Measurements from ENCODE around the gene EPHA4. TPM values are rescaled to one million over a fixed set of nuclear protein-coding genes. Genes with fewer than 3 reads are reported as not detected.

The EPHA4 gene
- total RNA-seq, 2 donors from 2014 or later: 70.7 to 88.2 TPM

DNA sequence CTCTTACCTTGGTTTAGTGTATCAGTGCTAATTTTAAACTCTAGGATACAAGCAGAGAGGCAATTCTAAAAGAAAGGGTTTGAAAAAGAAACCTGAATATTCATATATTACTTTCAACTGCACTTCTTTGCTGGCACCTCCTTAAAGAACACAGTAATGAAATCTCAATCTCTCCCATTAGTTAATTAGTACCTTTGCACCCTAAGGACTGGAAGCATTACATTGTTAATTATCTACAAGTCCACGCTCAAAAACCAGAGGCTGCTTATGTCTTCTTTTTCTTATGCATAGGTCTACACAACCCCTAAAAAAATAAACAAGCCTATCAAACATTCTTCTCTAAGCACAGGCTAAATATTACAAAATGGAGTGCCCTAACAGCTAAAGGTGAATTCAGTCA, 20.2 kb downstream of the EPHA4 start:
- no peak for DNase-seq
- Mint-ChIP-seq H3K27ac (peak overlapping the region; percentile 70), H3K27me3 (no peaks in the 10 kb centered on the region), H3K4me1 (peaks cover 35% of the 10 kb centered on the region), H3K4me3 (no peak overlapping the region), H3K36me3 (ENCODE audit: low read depth) (peaks cover 3% of the 10 kb centered on the region)
- ATAC-seq: no peak
- no peaks in the 10 kb centered on the region for H3K9me3 ChIP-seq (ENCODE audit: control insufficient read depth, low read length, poor library complexity, severe bottlenecking)

DNA sequence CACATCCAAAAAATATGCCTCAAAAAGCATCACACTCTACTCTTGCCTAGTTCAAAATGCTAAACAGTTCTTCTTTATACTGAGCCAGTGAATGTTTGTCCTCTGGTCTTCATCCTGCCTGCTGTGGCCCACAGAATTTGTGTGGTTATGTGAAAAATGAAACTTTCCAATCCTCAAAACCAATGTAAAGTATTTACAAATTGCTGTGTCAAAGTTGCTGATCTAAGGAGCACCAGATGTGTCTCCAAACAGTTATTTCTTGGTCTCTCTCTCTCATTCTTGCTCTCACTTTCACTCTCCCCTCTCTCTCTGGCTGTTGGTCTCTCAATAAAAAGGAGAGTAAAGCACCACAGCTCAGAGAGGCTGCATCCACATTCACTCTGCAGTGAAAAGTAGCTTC, 23.0 kb downstream of the EPHA4 start:
- no peaks in the 10 kb centered on the region for H3K27me3 Mint-ChIP-seq

DNA sequence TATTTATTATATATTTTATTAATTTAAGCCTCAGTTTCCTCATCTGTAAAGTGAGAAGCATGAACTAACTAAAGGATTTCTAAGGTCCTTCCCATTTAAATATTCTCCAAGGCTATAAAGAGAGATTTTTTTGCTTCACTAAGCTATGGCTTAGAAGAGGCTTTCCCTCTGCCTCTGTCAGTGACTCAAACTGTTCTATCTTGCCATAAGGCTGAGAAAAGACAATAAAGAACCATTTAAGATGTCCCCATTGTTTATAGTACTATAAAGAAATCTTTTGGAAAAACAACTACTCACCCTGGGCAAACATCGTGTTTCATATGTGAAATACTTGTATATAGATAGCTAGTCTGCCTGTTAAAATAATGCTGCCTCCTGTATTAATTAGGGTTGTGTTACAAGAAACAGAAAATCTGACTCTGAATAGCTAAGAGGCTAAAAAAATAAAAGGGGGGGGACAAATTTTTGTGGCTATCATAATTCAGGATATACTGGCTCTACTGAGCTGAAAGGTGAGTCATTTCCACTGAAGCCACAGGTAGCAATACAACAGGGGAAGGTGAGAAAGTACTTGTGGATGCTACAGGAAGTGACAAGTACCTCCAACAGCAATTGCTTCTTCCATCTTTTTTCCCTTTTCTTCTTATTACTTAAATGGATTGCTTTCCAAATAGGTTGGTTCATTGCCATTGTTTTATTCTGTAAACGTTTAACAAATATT, 25.4 kb downstream of the EPHA4 start:
- Mint-ChIP-seq H3K27me3 (no peaks in the 10 kb centered on the region), H3K4me3 (no peak overlapping the region), H3K36me3 (ENCODE audit: low read depth) (peaks cover 5% of the 10 kb centered on the region), H3K27ac (no peak overlapping the region), H3K4me1 (peaks cover 17% of the 10 kb centered on the region)
- DNase-seq: no peak
- no peak for ATAC-seq
- H3K9me3 ChIP-seq (ENCODE audit: control insufficient read depth, low read length, poor library complexity, severe bottlenecking): no peaks in the 10 kb centered on the region

More for the DNA sequence above, 23.0 kb downstream of the EPHA4 start:
- no peak for ATAC-seq
- Mint-ChIP-seq H3K27ac (peak overlapping the region; percentile 67), H3K4me3 (no peak overlapping the region), H3K36me3 (ENCODE audit: low read depth) (peaks cover 3% of the 10 kb centered on the region), H3K4me1 (peaks cover 23% of the 10 kb centered on the region)
- H3K9me3 ChIP-seq (ENCODE audit: control insufficient read depth, low read length, poor library complexity, severe bottlenecking): no peaks in the 10 kb centered on the region
- no peak for DNase-seq

DNA sequence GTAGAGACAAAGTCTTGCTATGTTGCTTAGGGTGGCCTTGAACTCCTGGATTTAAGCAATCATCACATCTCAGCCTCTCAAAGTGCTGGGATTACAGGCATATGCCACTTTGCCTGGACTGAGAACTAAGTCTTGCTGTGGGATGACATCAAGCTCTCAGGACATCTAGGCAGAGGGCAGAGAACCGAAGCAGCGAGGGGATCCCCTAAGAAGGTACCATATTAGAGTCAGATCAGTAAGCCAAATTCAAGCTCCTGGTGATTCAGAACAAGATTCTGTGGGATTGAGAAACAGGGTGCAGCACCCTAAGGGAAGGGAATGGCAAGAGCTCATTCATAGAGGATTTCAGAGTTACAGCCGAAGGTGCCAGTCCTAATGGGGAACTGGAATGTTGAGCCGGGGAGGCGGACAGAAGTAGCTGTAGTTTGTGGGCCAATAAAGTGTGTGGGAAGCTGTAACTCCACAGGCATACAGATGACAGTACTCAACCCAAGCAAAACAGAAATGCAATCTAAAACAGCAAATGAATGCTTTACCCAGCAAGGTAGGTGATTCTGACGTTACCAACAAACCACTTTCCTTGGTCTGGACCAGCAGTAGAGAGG, 30.9 kb downstream of the EPHA4 start:
- Mint-ChIP-seq H3K27me3 (no peaks in the 10 kb centered on the region), H3K4me1 (peaks cover 14% of the 10 kb centered on the region), H3K27ac (peak overlapping the region; percentile 8), H3K36me3 (ENCODE audit: low read depth) (peaks cover 2% of the 10 kb centered on the region), H3K4me3 (no peak overlapping the region)
- DNase-seq (no peak), ATAC-seq (no peak)
- H3K9me3 ChIP-seq (ENCODE audit: control insufficient read depth, low read length, poor library complexity, severe bottlenecking): no peaks in the 10 kb centered on the region

DNA sequence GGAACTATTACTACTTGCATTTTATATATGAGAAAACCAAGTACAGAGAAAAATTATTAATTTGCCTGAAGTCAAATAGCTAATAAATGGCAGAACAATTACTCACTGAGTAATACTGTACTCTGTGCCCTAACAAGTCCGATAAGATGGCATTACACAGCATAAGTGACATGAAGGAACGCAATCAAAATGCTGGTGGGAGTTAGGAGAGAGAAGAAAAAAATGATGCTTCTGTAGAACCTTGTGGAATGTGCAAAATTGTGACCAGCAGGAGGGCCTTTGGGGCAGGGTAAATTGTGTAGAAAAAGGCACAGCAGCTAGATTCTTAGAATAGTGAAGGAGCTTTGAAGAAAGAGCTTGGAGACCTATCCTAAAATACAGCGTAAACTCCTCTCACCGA, 32.9 kb downstream of the EPHA4 start:
- H3K27me3 Mint-ChIP-seq: no peaks in the 10 kb centered on the region
- H3K9me3 ChIP-seq (ENCODE audit: control insufficient read depth, low read length, poor library complexity, severe bottlenecking): no peaks in the 10 kb centered on the region
- no peak for ATAC-seq
- no peak overlapping the region for H3K4me3 Mint-ChIP-seq
- DNase-seq: no peak
- H3K4me1 Mint-ChIP-seq: peaks cover 19% of the 10 kb centered on the region
- peak overlapping the region; percentile 42 for H3K27ac Mint-ChIP-seq
- H3K36me3 Mint-ChIP-seq (ENCODE audit: low read depth): peaks cover 2% of the 10 kb centered on the region

DNA sequence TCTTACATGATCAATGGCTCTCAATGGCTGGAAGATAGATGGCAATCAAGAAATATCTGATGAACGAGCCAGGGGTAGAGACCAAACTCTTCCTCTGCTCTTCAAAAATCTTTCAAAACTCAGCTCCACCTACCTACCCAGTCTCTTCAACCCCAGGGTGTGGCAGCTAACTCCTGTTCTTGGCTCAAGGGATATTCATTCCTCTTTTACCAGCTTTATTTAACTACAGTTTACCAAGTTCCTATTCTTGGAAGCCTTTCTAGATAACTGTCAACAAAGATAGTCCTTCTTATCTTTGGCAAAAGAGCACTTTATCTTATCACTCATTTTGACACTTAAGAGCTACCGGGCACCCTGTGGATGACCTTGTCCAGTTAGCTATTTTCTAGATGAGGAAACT, 36.3 kb downstream of the EPHA4 start:
- ATAC-seq (no peak), DNase-seq (no peak)
- H3K27me3 Mint-ChIP-seq: no peaks in the 10 kb centered on the region
- H3K4me1 Mint-ChIP-seq: peaks cover 20% of the 10 kb centered on the region
- no peaks in the 10 kb centered on the region for H3K36me3 Mint-ChIP-seq (ENCODE audit: low read depth)
- no peak overlapping the region for H3K27ac Mint-ChIP-seq
- no peak overlapping the region for H3K4me3 Mint-ChIP-seq
- H3K9me3 ChIP-seq (ENCODE audit: control insufficient read depth, low read length, poor library complexity, severe bottlenecking): no peaks in the 10 kb centered on the region

DNA sequence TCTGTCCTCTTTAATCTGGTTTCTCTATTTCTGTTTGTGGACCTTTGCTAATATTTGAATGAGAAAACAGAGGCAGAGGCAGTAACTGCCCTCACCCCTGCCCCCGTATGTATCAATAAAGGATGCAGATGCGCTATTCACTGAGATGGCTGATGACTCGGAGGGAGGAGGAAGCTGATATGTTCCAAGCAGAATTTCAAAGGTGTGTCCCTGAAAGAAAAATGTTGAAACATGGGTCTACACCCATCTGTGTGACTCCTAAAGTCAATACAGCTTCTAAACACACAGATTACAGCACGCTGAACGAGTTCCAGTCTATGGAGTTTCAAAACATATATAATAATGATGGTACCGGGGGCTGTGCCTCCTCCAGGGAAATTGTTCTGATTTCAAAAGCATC, 38.8 kb downstream of the EPHA4 start:
- Mint-ChIP-seq H3K27ac (no peak overlapping the region), H3K4me1 (peaks cover 30% of the 10 kb centered on the region), H3K4me3 (no peak overlapping the region), H3K27me3 (no peaks in the 10 kb centered on the region), H3K36me3 (ENCODE audit: low read depth) (no peaks in the 10 kb centered on the region)
- no peak for DNase-seq
- ATAC-seq: no peak
- no peaks in the 10 kb centered on the region for H3K9me3 ChIP-seq (ENCODE audit: control insufficient read depth, low read length, poor library complexity, severe bottlenecking)

DNA sequence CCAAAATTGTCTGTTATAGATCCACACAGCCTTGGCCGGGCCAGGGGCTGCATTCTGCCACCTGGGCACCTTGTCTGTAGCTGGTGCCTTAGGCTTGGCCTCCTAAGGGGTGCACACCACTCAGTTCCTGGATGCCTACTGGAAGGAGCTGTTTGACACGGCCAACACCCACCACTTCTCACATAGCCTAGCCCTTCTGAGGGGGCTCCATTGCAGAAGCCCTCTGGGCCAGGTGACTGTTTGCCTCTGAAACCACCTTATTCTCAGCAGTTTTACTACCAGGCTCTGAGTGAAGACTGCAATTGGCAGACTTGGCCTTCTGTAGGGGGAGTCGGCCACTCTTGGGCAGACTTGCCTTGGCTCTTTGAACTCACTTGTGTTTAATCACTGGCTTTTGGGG, 39.5 kb downstream of the EPHA4 start:
- H3K9me3 ChIP-seq (ENCODE audit: control insufficient read depth, low read length, poor library complexity, severe bottlenecking): no peaks in the 10 kb centered on the region
- H3K4me3 Mint-ChIP-seq: no peak overlapping the region
- no peak overlapping the region for H3K27ac Mint-ChIP-seq
- H3K4me1 Mint-ChIP-seq: peaks cover 35% of the 10 kb centered on the region
- no peak for ATAC-seq
- DNase-seq: no peak
- no peaks in the 10 kb centered on the region for H3K27me3 Mint-ChIP-seq
- H3K36me3 Mint-ChIP-seq (ENCODE audit: low read depth): no peaks in the 10 kb centered on the region

DNA sequence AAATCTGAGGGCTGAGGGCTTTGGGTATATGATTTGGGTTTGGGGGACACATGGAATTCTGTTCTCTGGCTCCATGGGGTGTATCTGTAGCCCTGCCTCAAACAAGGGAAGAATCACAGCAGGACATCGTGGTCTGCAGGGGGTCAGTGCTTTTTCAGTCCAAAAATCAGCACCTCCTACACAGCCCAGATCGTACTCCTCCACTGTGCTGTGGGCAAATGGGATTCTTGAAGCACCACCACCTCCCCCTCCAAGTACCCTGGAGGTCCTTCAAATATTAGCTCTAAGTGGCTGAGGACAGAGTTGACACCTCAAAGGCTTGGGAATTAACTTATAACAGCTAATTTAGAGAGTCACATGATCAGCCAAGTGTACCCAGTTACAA, 41.5 kb downstream of the EPHA4 start:
- H3K27ac Mint-ChIP-seq: peak overlapping the region; percentile 89
- peaks cover 42% of the 10 kb centered on the region for H3K4me1 Mint-ChIP-seq
- no peak for DNase-seq
- no peaks in the 10 kb centered on the region for H3K9me3 ChIP-seq (ENCODE audit: control insufficient read depth, low read length, poor library complexity, severe bottlenecking)
- H3K4me3 Mint-ChIP-seq: peak overlapping the region; percentile 83
- no peaks in the 10 kb centered on the region for H3K27me3 Mint-ChIP-seq
- H3K36me3 Mint-ChIP-seq (ENCODE audit: low read depth): no peaks in the 10 kb centered on the region
- no peak for ATAC-seq

DNA sequence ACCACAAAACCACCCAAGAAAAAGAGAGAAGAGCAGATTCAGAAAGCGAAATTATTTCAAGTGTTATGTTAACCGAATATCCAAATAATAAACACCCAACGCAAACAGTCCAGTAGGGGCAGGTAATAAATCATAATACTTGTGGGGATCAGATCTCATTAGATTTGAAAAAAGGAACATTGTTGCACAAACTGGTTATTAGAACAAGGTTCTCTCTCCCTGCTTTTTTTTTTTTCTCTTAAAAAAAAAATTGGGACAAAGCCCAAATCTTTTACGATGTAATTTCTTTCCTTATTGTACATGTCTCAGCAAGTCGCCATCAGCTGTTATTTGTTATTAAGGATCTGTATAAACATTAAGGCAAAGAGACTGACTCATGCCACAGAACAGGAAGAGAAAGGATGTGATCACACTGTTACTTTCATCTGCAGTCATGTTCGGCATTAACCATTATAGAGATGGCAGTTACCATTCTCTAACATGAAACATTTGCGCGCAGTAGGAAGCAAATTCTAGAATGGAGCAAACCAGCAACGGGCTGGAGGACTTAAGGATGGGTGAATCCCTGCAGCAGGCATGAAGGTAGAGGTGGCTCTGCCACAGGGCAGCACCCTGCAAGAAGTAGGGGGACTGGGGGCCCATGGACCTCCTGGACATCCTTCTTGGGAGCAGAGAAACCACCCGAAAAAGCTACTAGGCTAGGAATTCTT, 42.0 kb downstream of the EPHA4 start:
- no peaks in the 10 kb centered on the region for H3K9me3 ChIP-seq (ENCODE audit: control insufficient read depth, low read length, poor library complexity, severe bottlenecking)
- H3K27me3 Mint-ChIP-seq: no peaks in the 10 kb centered on the region
- ATAC-seq (peak; percentile 72), DNase-seq (no peak)
- peak overlapping the region; percentile 89 for H3K27ac Mint-ChIP-seq
- H3K4me1 Mint-ChIP-seq: peaks cover 41% of the 10 kb centered on the region
- H3K36me3 Mint-ChIP-seq (ENCODE audit: low read depth): no peaks in the 10 kb centered on the region
- peak overlapping the region; percentile 83 for H3K4me3 Mint-ChIP-seq

DNA sequence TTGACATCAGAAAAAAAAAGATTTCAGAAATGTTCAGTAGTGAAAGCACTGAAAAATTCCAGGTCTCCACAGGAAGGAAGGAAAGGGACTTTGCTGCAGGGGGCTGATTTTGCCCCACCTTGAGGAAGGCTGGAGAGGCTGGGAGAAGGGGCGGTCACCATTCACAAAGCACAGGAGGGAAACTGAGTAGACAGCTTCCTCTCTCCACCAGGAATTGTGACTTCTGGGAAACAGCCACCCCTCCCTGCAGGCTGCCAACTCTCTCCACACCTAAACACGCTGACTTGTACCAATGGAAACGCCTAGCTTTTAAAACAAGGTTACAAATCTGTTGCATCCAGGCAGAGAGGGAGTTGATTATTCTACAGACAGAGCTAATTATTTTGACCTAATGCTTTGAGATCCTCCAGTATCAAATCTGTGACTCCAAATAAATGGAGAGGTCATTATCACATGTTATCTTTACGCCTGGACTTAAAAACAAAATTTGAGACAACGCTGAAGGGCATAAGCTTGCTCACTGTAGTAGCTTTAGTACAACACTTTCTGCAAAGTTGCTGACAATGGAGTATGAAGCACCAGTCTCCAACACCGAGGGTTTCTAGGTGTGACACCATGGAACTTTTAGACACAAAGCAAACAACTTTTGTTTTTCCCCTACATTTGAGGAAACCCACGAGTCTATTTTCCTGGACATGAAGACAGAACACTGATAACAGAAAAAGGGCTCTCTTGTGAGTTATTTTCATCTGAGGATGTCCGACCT, 42.7 kb downstream of the EPHA4 start:
- ATAC-seq (peak; percentile 43), DNase-seq (no peak)
- H3K9me3 ChIP-seq (ENCODE audit: control insufficient read depth, low read length, poor library complexity, severe bottlenecking): no peaks in the 10 kb centered on the region
- Mint-ChIP-seq H3K27me3 (no peaks in the 10 kb centered on the region), H3K27ac (peak overlapping the region; percentile 89), H3K4me1 (peaks cover 41% of the 10 kb centered on the region), H3K4me3 (peak overlapping the region; percentile 83), H3K36me3 (ENCODE audit: low read depth) (no peaks in the 10 kb centered on the region)

DNA sequence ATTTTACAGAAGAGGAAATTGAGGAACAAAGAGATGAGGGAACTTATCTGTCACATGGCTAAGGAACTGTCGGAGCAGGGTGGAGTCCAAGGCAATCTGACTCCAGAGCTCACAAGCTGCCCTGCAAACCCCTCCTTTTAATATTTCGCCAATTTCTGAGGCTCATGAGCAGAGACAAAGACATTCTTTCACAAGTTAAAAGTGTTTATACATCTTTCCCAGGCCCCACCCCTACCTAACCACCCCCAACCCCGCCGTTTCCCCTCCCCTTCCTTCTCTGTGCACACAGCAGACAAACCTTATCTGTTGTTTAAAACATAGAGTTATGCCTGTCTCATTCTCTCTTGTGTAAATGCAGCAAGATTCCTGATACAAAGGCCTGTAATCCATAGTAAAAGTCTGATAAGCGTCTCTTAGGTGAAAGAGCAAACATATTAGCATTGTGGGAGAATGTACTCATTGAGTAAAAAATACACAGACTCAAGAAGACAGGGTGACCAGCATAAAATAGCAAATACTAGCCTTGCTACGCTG, 44.3 kb downstream of the EPHA4 start:
- H3K4me3 Mint-ChIP-seq: peak overlapping the region; percentile 78
- H3K4me1 Mint-ChIP-seq: peaks cover 38% of the 10 kb centered on the region
- peaks cover 2% of the 10 kb centered on the region for H3K36me3 Mint-ChIP-seq (ENCODE audit: low read depth)
- DNase-seq (no peak), ATAC-seq (peak; percentile 75)
- H3K9me3 ChIP-seq (ENCODE audit: control insufficient read depth, low read length, poor library complexity, severe bottlenecking): no peaks in the 10 kb centered on the region
- peak overlapping the region; percentile 89 for H3K27ac Mint-ChIP-seq
- no peaks in the 10 kb centered on the region for H3K27me3 Mint-ChIP-seq

DNA sequence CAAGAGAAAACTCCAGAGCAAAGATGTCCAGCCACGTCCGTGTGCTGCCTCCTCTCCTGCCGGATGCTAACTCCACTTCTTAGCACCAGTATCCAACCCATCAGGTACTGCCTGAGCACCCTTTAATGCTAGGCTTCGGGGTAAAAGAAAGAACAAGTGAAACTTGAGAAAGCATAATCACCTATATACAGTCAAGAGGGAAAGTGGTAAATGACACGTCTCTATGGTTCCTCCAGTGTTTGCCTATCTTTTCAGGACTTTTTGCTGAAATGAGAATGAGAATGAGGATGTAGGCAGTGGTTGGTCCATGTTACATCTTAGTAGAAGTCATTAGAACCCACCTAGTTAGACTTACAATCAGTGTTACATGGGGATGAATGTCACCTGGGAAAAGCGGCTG, 47.9 kb downstream of the EPHA4 start:
- Mint-ChIP-seq H3K4me3 (no peak overlapping the region), H3K27me3 (no peaks in the 10 kb centered on the region), H3K36me3 (ENCODE audit: low read depth) (peaks cover 2% of the 10 kb centered on the region), H3K4me1 (peaks cover 43% of the 10 kb centered on the region), H3K27ac (peak overlapping the region; percentile 83)
- DNase-seq (no peak), ATAC-seq (no peak)
- no peaks in the 10 kb centered on the region for H3K9me3 ChIP-seq (ENCODE audit: control insufficient read depth, low read length, poor library complexity, severe bottlenecking)
